Astrocyte of the spinal cord (primary cell): ENCODE results near the gene CTSW.

Experiments used
- DNase-seq: peaks from one replicate; pipeline ENCODE4 v3.0.0; 2011; ENCODE audit warnings: low read depth, low spot score
- H3K4me3 ChIP-seq: 2 replicates; pipeline ENCODE4 v1.5.1; 2011; ENCODE audit warnings: low read depth, mild to moderate bottlenecking, low read length, moderate library complexity
- CTCF ChIP-seq: IDR thresholded peaks from 2 replicates; pipeline ENCODE4 v1.5.1; 2012; ENCODE audit warnings: low read depth, mild to moderate bottlenecking, low read length, inconsistent platforms
- in situ Hi-C: cut with HindIII; loops from 2 replicates; pipeline ENCODE4 v1.10.0; 2017; ENCODE audit warnings: low sequenced_read_pairs

CTSW gene

GRCh38 chr11:65852508-65853245 is 27.0 kb upstream of the CTSW start:
- DNase-seq = no peak
- in situ Hi-C loops = no loop called here
- H3K4me3 ChIP-seq = no peak overlapping the region
- TF ChIP-seq CTCF = no peak

- in situ Hi-C loops = no loop called here
- H3K4me3 ChIP-seq = no peak overlapping the region
Observed at GRCh38 chr11:65853246-65853979, 26.2 kb upstream of the CTSW start.

GRCh38 chr11:65854161-65854592 is 25.5 kb upstream of the CTSW start:
- no peak for TF ChIP-seq CTCF
- no peak overlapping the region for H3K4me3 ChIP-seq
- DNase-seq = no peak
- in situ Hi-C loops = no loop called here

More at GRCh38 chr11:65853246-65853979, 26.2 kb upstream of the CTSW start:
- peak; percentile 6 for TF ChIP-seq CTCF
- no peak for DNase-seq

GRCh38 chr11:65854852-65855837 is 24.5 kb upstream of the CTSW start:
- no peak for TF ChIP-seq CTCF
- no peak overlapping the region for H3K4me3 ChIP-seq
- in situ Hi-C loops = no loop called here
- no peak for DNase-seq

- no peak for TF ChIP-seq CTCF
- peak overlapping the region; percentile 77 for H3K4me3 ChIP-seq
- no peak for DNase-seq
- in situ Hi-C loops = no loop called here
Observed at GRCh38 chr11:65855927-65856363, 23.7 kb upstream of the CTSW start.
